SK-N-SH (cell line): Measurements from ENCODE around the gene CCDC150. TPM values are rescaled to one million over a fixed set of nuclear protein-coding genes. Genes with fewer than 3 reads are reported as not detected.

Source experiments
- CTCF ChIA-PET: fragments of 300-600, 350-600 bp; formaldehyde crosslinking; extraction: SDS; loops from one replicate; lab custom pipeline; 2021; lab: Yijun Ruan, JAX
- POLR2A ChIA-PET: fragments of 350-600 bp; sonication (Branson Sonifier 250); formaldehyde crosslinking; extraction: SDS; loops from one replicate; lab custom pipeline; 2020; ENCODE audit warnings: antibody characterized with exemption, inconsistent platforms; lab: Yijun Ruan, JAX
- DNase-seq: peaks from one replicate; pipeline ENCODE4 v3.0.0; 2012
- H2AFZ ChIP-seq: fragments of 200-600 bp; sonication (generic); 2 replicates; pipeline ENCODE4 v1.8.1; 2016; ENCODE audit warnings: antibody characterized with exemption, mild to moderate bottlenecking, low read depth
- H3F3A ChIP-seq: fragments of 200-600 bp; sonication (generic); replicated peaks from 2 replicates; pipeline ENCODE3; 2016; ENCODE audit warnings: antibody characterized with exemption, mild to moderate bottlenecking; ENCODE audit not compliant: insufficient read depth
- H3K27ac ChIP-seq, 2 experiments: fragments of 200-500 bp in 1 of 2; fragments of 200-600 bp in 1 of 2; sonication (Bioruptor generic) in 1 of 2; sonication (generic), shearing (Covaris generic) in 1 of 2; 2 replicates each; pipeline versions ENCODE4 v1.5.1 to v1.6.1; 2014 to 2016; ENCODE audit warnings: low read depth in 2 of 2, inconsistent platforms in 1 of 2, low read length in 1 of 2, mild to moderate bottlenecking in 1 of 2, mixed read lengths in 1 of 2
- H3K27me3 ChIP-seq: fragments of 200-600 bp; sonication (generic), shearing (Covaris generic); 2 replicates; pipeline ENCODE4 v1.6.1; 2016; ENCODE audit warnings: mixed run types; ENCODE audit not compliant: insufficient read depth
- H3K36me3 ChIP-seq, 2 experiments: fragments of 200-500 bp in 1 of 2; fragments of 200-600 bp in 1 of 2; sonication (Bioruptor generic) in 1 of 2; sonication (generic) in 1 of 2; replicated peaks in 1 of 2; 2 replicates each; pipeline versions ENCODE3 to v1.5.1; 2014 to 2016; ENCODE audit warnings: low read length in 1 of 2, mild to moderate bottlenecking in 1 of 2; ENCODE audit not compliant: insufficient read depth in 2 of 2, control insufficient read depth in 1 of 2
- H3K4me1 ChIP-seq, 2 experiments: fragments of 200-500 bp in 1 of 2; fragments of 200-600 bp in 1 of 2; sonication (Bioruptor generic) in 1 of 2; sonication (generic), shearing (Covaris generic) in 1 of 2; 2 replicates each; pipeline versions ENCODE4 v1.5.1 to v1.6.1; 2014 to 2016; ENCODE audit warnings: low read depth in 1 of 2, low read length in 1 of 2, mixed run types in 1 of 2; ENCODE audit not compliant: insufficient read depth in 2 of 2, control insufficient read depth in 1 of 2
- H3K4me2 ChIP-seq: fragments of 200-600 bp; sonication (generic), shearing (Covaris generic); 2 replicates; pipeline ENCODE4 v1.6.1; 2017; ENCODE audit warnings: mixed run types
- H3K4me3 ChIP-seq, 2 experiments: fragments of 200-500 bp in 1 of 2; fragments of 200-600 bp in 1 of 2; sonication (Bioruptor generic) in 1 of 2; sonication (generic), shearing (Covaris generic) in 1 of 2; 2 replicates each; pipeline versions ENCODE4 v1.5.1 to v1.8.1; 2014 to 2016; ENCODE audit warnings: low read depth in 2 of 2, inconsistent platforms in 1 of 2, low read length in 1 of 2, mild to moderate bottlenecking in 1 of 2, mixed read lengths in 1 of 2, moderate library complexity in 1 of 2
- H3K79me2 ChIP-seq: fragments of 200-600 bp; sonication (generic); 2 replicates; pipeline ENCODE4 v1.8.1; 2017; ENCODE audit warnings: mild to moderate bottlenecking; ENCODE audit not compliant: insufficient read depth
- H3K9ac ChIP-seq: fragments of 200-600 bp; sonication (generic); 2 replicates; pipeline ENCODE4 v1.6.1; 2017; ENCODE audit warnings: mixed run types
- H3K9me2 ChIP-seq: fragments of 200-600 bp; sonication (generic); 2 replicates; pipeline ENCODE4 v1.6.1; 2017; ENCODE audit warnings: mixed run types
- H3K9me3 ChIP-seq: fragments of 200-600 bp; sonication (generic); 2 replicates; pipeline ENCODE4 v1.6.1; 2017; ENCODE audit warnings: mixed run types, mild to moderate bottlenecking, moderate library complexity
- H4K20me1 ChIP-seq: fragments of 200-600 bp; sonication (generic); 2 replicates; pipeline ENCODE4 v1.6.1; 2017; ENCODE audit warnings: mild to moderate bottlenecking, mixed run types; ENCODE audit not compliant: insufficient read depth
- CTCF ChIP-seq: fragments of 200-600 bp; sonication (generic); IDR thresholded peaks from 2 replicates; pipeline ENCODE4 v1.6.1; 2017; ENCODE audit warnings: antibody characterized with exemption, mild to moderate bottlenecking, moderate library complexity
- ELF1 ChIP-seq: IDR thresholded peaks from 2 replicates; pipeline ENCODE4 v1.4.0; 2012
- EZH2phosphoT487 ChIP-seq: fragments of 200-600 bp; sonication (generic); IDR thresholded peaks from 2 replicates; pipeline ENCODE4 v1.6.1; 2017; ENCODE audit warnings: low read depth, mixed run types, mild to moderate bottlenecking, antibody characterized with exemption, moderate library complexity, borderline replicate concordance
- FOSL2 ChIP-seq: IDR thresholded peaks from 2 replicates; pipeline ENCODE4 v1.4.0; 2012; ENCODE audit warnings: low read depth, mild to moderate bottlenecking, moderate library complexity, borderline replicate concordance
- FOXM1 ChIP-seq: IDR thresholded peaks from 2 replicates; pipeline ENCODE4 v1.4.0; 2012; ENCODE audit warnings: low read depth, mild to moderate bottlenecking
- GABPA ChIP-seq: IDR thresholded peaks from 2 replicates; pipeline ENCODE4 v1.4.0; 2012; ENCODE audit warnings: low read depth, mild to moderate bottlenecking
- GATA2 ChIP-seq: sonication (generic); formaldehyde crosslinking; IDR thresholded peaks from 2 replicates; pipeline ENCODE4 v1.5.0; 2020; ENCODE audit warnings: mild to moderate bottlenecking, missing genetic modification reagents
- JUND ChIP-seq: IDR thresholded peaks from 2 replicates; pipeline ENCODE4 v1.4.0; 2012
- MXI1 ChIP-seq: IDR thresholded peaks from 2 replicates; pipeline ENCODE4 v1.6.1; 2012; ENCODE audit warnings: mild to moderate bottlenecking, low read depth, low read length, improper control_type of control experiment
- NFIC ChIP-seq: IDR thresholded peaks from 2 replicates; pipeline ENCODE4 v1.4.0; 2012; ENCODE audit warnings: borderline replicate concordance
- PBX3 ChIP-seq: IDR thresholded peaks from 2 replicates; pipeline ENCODE4; 2012
- POLR2AphosphoS5 ChIP-seq: IDR thresholded peaks from 2 replicates; pipeline ENCODE4 v1.6.1; 2012; ENCODE audit warnings: low read depth, low read length
- RAD21 ChIP-seq: IDR thresholded peaks from 2 replicates; pipeline ENCODE4 v1.6.1; 2012; ENCODE audit warnings: mild to moderate bottlenecking, low read length
- RCOR1 ChIP-seq: fragments of 150-350 bp; IDR thresholded peaks from 2 replicates; pipeline ENCODE4 v1.6.1; 2017; ENCODE audit warnings: antibody characterized with exemption, low read length
- RFX5 ChIP-seq: IDR thresholded peaks from 2 replicates; pipeline ENCODE4 v1.6.1; 2012; ENCODE audit warnings: mild to moderate bottlenecking, improper control_type of control experiment, low read length
- RXRA ChIP-seq: IDR thresholded peaks from 2 replicates; pipeline ENCODE4 v1.4.0; 2012; ENCODE audit warnings: low read depth, mild to moderate bottlenecking, borderline replicate concordance
- SIN3A ChIP-seq: IDR thresholded peaks from 2 replicates; pipeline ENCODE4 v1.6.1; 2012; ENCODE audit warnings: low read depth, mild to moderate bottlenecking, low read length, moderate library complexity, borderline replicate concordance
- SMC3 ChIP-seq: IDR thresholded peaks from 2 replicates; pipeline ENCODE4 v1.6.1; 2012; ENCODE audit warnings: low read depth, low read length, improper control_type of control experiment
- TAF1 ChIP-seq: IDR thresholded peaks from 2 replicates; pipeline ENCODE4 v1.6.1; 2012; ENCODE audit warnings: low read depth, mild to moderate bottlenecking, low read length, moderate library complexity, borderline replicate concordance
- USF1 ChIP-seq: IDR thresholded peaks from 2 replicates; pipeline ENCODE4 v1.4.0; 2012; ENCODE audit warnings: low read depth, borderline replicate concordance
- YY1 ChIP-seq: IDR thresholded peaks from 2 replicates; pipeline ENCODE4 v1.4.0; 2012; ENCODE audit warnings: low read depth, mild to moderate bottlenecking
- WGBS: methylation state at CpG from one replicate; pipeline ENCODE4 v1.1.6; 2017; ENCODE audit warnings: low lambda C conversion rate; 5-methylcytosine and 5-hydroxymethylcytosine counted together
- polyA plus RNA-seq, 3 experiments: library from polyadenylated mRNA; depleted of rRNA; stranded (reverse); fragments of >200 nt; gene quantifications; 2 replicates each; pipeline ENCODE4 v1.2.3, GENCODE V29; 2012

The CCDC150 gene
- polyA plus RNA-seq, 1 of the 3 experiments (the other 2 are of a cell fraction), result 4.6 TPM

GRCh38 chr2:196609806-196610205 lies 29.7 kb upstream of the CCDC150 start:
- 80% methylated on average over 1 of the region's 2 CpGs for WGBS
- Histone ChIP-seq H2AFZ (no peak overlapping the region), H4K20me1 (no peaks in the 10 kb centered on the region)
- DNase-seq, result no peak
- TF ChIP-seq NFIC (no peak), JUND (no peak), MXI1 (no peak), ELF1 (no peak), GABPA (no peak), TAF1 (no peak), FOXM1 (no peak), RAD21 (no peak), POLR2AphosphoS5 (no peak), USF1 (no peak), YY1 (no peak), PBX3 (no peak), RXRA (no peak), RFX5 (no peak), SMC3 (no peak), GATA2 (CRISPR knock-in tag) (no peak), FOSL2 (no peak), CTCF (no peak)
- TF ChIP-seq, all 33 proteins: peak for 0
- Histone ChIP-seq H3K4me2 (no peak overlapping the region), H3K4me3 (no peak overlapping the region), H3K4me1 (no peaks in the 10 kb centered on the region), H3K79me2 (no peaks in the 10 kb centered on the region), H3K9ac (no peak overlapping the region), H3K27me3 (no peaks in the 10 kb centered on the region), H3F3A (no peaks in the 10 kb centered on the region), H3K9me3 (no peaks in the 10 kb centered on the region), H3K27ac (no peak overlapping the region), H3K36me3 (no peaks in the 10 kb centered on the region), H3K9me2 (no peaks in the 10 kb centered on the region)
- CTCF ChIA-PET, result interaction anchor here (1.1 kb wide), 1 partner anchor 26 kb away, joined by 3 read pairs; no protein-coding TSS in a partner anchor
- POLR2A ChIA-PET, result no interaction called here

- TF ChIP-seq EZH2phosphoT487 (no peak), RAD21 (no peak), RCOR1 (no peak), SIN3A (no peak)
- Histone ChIP-seq H3K27ac (no peak overlapping the region), H3K4me3 (no peak overlapping the region), H3K79me2 (no peaks in the 10 kb centered on the region), H3K9me3 (no peaks in the 10 kb centered on the region), H3K27me3 (no peaks in the 10 kb centered on the region), H3K4me2 (no peak overlapping the region), H2AFZ (no peak overlapping the region), H4K20me1 (no peaks in the 10 kb centered on the region), H3K9me2 (no peaks in the 10 kb centered on the region), H3K4me1 (no peaks in the 10 kb centered on the region), H3F3A (no peaks in the 10 kb centered on the region), H3K36me3 (no peaks in the 10 kb centered on the region), H3K9ac (no peak overlapping the region)
- ChIA-PET POLR2A (no interaction called here), CTCF (interaction anchor here (1.0 kb wide), 1 partner anchor 28 kb away, joined by 3 read pairs; the partner anchor contains the start of gene CCDC150)
- WGBS, result 64% methylated on average over 3 of the region's 3 CpGs
- no peak for DNase-seq
Measured at GRCh38 chr2:196610796-196611195, 28.7 kb upstream of the CCDC150 start.
